HK-2 (cell line): ENCODE data around the gene TGFBRAP1.

Experiments used
- DNase-seq: peaks from one replicate; pipeline ENCODE4 v3.0.0-alpha.2; 2018; ENCODE audit not compliant: unreplicated experiment

Gene TGFBRAP1

GRCh38 chr2:105237045-105237765 is 92.3 kb downstream of the TGFBRAP1 start:
- no peak for DNase-seq

- DNase-seq: no peak
These were observed 93.5 kb downstream of the TGFBRAP1 start for GRCh38 chr2:105236060-105236424.

- peak; percentile 75 for DNase-seq
These were observed 94.0 kb downstream of the TGFBRAP1 start for GRCh38 chr2:105235388-105236059.

- no peak for DNase-seq
These were observed 98.3 kb downstream of the TGFBRAP1 start for GRCh38 chr2:105231232-105231619.

- DNase-seq: no peak
These were observed 105.1 kb downstream of the TGFBRAP1 start for GRCh38 chr2:105224444-105224843.

- no peak for DNase-seq
These were observed 108.9 kb downstream of the TGFBRAP1 start for GRCh38 chr2:105220604-105221003.

GRCh38 chr2:105215586-105216192 is 113.8 kb downstream of the TGFBRAP1 start:
- DNase-seq: no peak
